Measurements from ENCODE around the gene CASP10. TPM values are rescaled to one million over a fixed set of nuclear protein-coding genes. Genes with fewer than 3 reads are reported as not detected.
"Not testable (repeated sequence)": the region's sequence is repeated elsewhere in the genome, so short reads cannot be mapped to it uniquely, and the experiment has no call there.

CASP10 gene
- total and polyA plus RNA-seq, 2 of the 4 experiments (the other 2 are of a cell fraction), result 0.12 to 0.90 TPM

GRCh38 chr2:201167546-201167945 lies 15.4 kb upstream of the CASP10 start (continued):
- TF ChIP-seq NFE2L2 (IDR thresholded peaks at IDR 0.05; ENCODE audit: low read depth, low read length), result no peak

- H2BK15ac ChIP-seq (ENCODE audit: low read depth, low read length); H2AK5ac ChIP-seq (ENCODE audit: low read depth, low read length); H2BK20ac ChIP-seq (ENCODE audit: low read depth, low read length); dilution Hi-C loops (cut with HindIII; ENCODE audit: low sequenced_read_pairs, unreplicated experiment); H3K4ac ChIP-seq (ENCODE audit: low read depth, low read length); H3K27me3 ChIP-seq (ENCODE audit: control insufficient read depth, insufficient read depth, low read length); H4K8ac ChIP-seq (ENCODE audit: low read depth in 2 of 2, low read length in 2 of 2); H3K9ac ChIP-seq (ENCODE audit: low read depth, low read length); H4K5ac ChIP-seq (ENCODE audit: low read depth, low read length); in situ Hi-C loops (cut with MboI; ENCODE audit: low sequenced_read_pairs); H3K4me1 ChIP-seq (ENCODE audit: control insufficient read depth, insufficient read depth, low read length); POLR2A ChIA-PET (ENCODE audit: unreplicated experiment); CTCF ChIA-PET; H3K23ac ChIP-seq (ENCODE audit: low read depth, low read length); BruUV-seq (replicated peaks); ATAC-seq (ENCODE audit: low read depth); H3K9me1 ChIP-seq (ENCODE audit: insufficient read depth, low read length); H4K20me1 ChIP-seq (ENCODE audit: insufficient read depth, low read length); H3K18ac ChIP-seq (ENCODE audit: low read depth, low read length); H3K79me1 ChIP-seq (ENCODE audit: low read depth in 1 of 2, low read length in 2 of 2); DNase-seq; H2AFZ ChIP-seq (replicated peaks; ENCODE audit: low read length, poor library complexity); H3K14ac ChIP-seq (replicated peaks; ENCODE audit: low read depth, low read length); H2AK9ac ChIP-seq (replicated peaks; ENCODE audit: low read depth, low read length, poor library complexity); H3K9me3 ChIP-seq (ENCODE audit: control insufficient read depth, insufficient read depth, low read length); intact Hi-C loops (cut with micrococcal nuclease); H3K4me3 ChIP-seq (ENCODE audit: insufficient read depth, low read depth, low read length); H2BK120ac ChIP-seq (ENCODE audit: low read depth, low read length); H3K56ac ChIP-seq (ENCODE audit: extremely low read depth, insufficient read depth, low read length); H3K4me2 ChIP-seq (ENCODE audit: low read depth, low read length); H4K91ac ChIP-seq (ENCODE audit: insufficient read depth, low read depth, low read length); H2BK5ac ChIP-seq (ENCODE audit: low read depth, low read length, poor library complexity, severe bottlenecking); H3K27ac ChIP-seq (ENCODE audit: insufficient read depth, low read length): not testable (repeated sequence)
- peaks cover 20% of the 10 kb centered on the region for H3K36me3 ChIP-seq (ENCODE audit: control insufficient read depth, insufficient read depth, low read length)
- no CpG with 5 or more reads among the region's 1 CpG for WGBS, 2 experiments (ENCODE audit: extremely low coverage in 2 of 2, insufficient read length in 1 of 2)
Observed at GRCh38 chr2:201168496-201168895, 14.4 kb upstream of the CASP10 start.

Measured in IMR-90 (cell line).